CD4-positive, alpha-beta memory T cell (primary cell): Measurements from ENCODE around the gene HSD17B14. TPM values are rescaled to one million over a fixed set of nuclear protein-coding genes. Genes with fewer than 3 reads are reported as not detected.

Source experiments
- CTCF ChIA-PET: fragments of 350-600 bp; sonication (Branson Sonifier 250); formaldehyde crosslinking; loops from one replicate; lab custom pipeline; 2021; ENCODE audit warnings: inconsistent platforms; ENCODE audit not compliant: partially characterized antibody; lab: Charles Lee
- POLR2A ChIA-PET: fragments of 350-600 bp; sonication (Branson Sonifier 250); formaldehyde crosslinking; loops from one replicate; lab custom pipeline; 2021; ENCODE audit not compliant: partially characterized antibody; lab: Charles Lee
- DNase-seq, 5 donors: peaks; one replicate each; pipeline versions ENCODE4 v3.0.0 to v3.0.0-alpha.2; 2020 to 2022; ENCODE audit warnings: mixed read lengths in 1 of 5
- H3K27ac ChIP-seq: one replicate; pipeline ENCODE4 v1.7.0; 2013; ENCODE audit warnings: low read depth, low read length
- H3K27me3 ChIP-seq: 2 replicates; pipeline ENCODE4 v1.7.0; 2013; ENCODE audit warnings: mild to moderate bottlenecking, low read length, moderate library complexity; ENCODE audit not compliant: insufficient read depth
- H3K36me3 ChIP-seq: 2 replicates; pipeline ENCODE4 v1.7.0; 2013; ENCODE audit warnings: mild to moderate bottlenecking, low read length, moderate library complexity; ENCODE audit not compliant: insufficient read depth
- H3K4me1 ChIP-seq: 2 replicates; pipeline ENCODE4 v1.7.0; 2013; ENCODE audit warnings: mild to moderate bottlenecking, low read length, moderate library complexity; ENCODE audit not compliant: insufficient read depth
- H3K4me3 ChIP-seq, 2 donors: one replicate each; pipeline ENCODE4 v1.7.0; 2013; ENCODE audit warnings: low read length in 2 of 2, mild to moderate bottlenecking in 1 of 2
- H3K9me3 ChIP-seq, 2 donors: one replicate each; pipeline ENCODE4 v1.7.0; 2013; ENCODE audit warnings: low read length in 2 of 2, control low read depth in 1 of 2; ENCODE audit not compliant: control insufficient read depth in 1 of 2
- H3K27ac Mint-ChIP-seq, 7 donors: one replicate each; pipeline ENCODE4 v1.8.0; 2020 to 2021; ENCODE audit warnings: mixed read lengths in 7 of 7, mild to moderate bottlenecking in 6 of 7, inconsistent platforms in 3 of 7, moderate library complexity in 3 of 7
- H3K27me3 Mint-ChIP-seq, 2 donors: one replicate each; pipeline ENCODE4 v1.8.0; 2020 to 2021; ENCODE audit warnings: mixed read lengths in 2 of 2
- H3K36me3 Mint-ChIP-seq, 2 donors: one replicate each; pipeline ENCODE4 v1.8.0; 2020 to 2021; ENCODE audit warnings: mixed read lengths in 2 of 2, inconsistent platforms in 1 of 2, mild to moderate bottlenecking in 1 of 2
- H3K4me1 Mint-ChIP-seq, 4 donors: one replicate each; pipeline ENCODE4 v1.8.0; 2020 to 2021; ENCODE audit warnings: mixed read lengths in 4 of 4, mild to moderate bottlenecking in 1 of 4
- H3K4me3 Mint-ChIP-seq, 8 donors: one replicate each; pipeline ENCODE4 v1.8.0; 2020 to 2021; ENCODE audit warnings: mixed read lengths in 8 of 8, mild to moderate bottlenecking in 7 of 8, moderate library complexity in 6 of 8, inconsistent platforms in 3 of 8
- H3K9me3 Mint-ChIP-seq, 8 donors: one replicate each; pipeline ENCODE4 v1.8.0; 2020 to 2021; ENCODE audit warnings: mixed read lengths in 8 of 8, mild to moderate bottlenecking in 5 of 8, inconsistent platforms in 3 of 8, moderate library complexity in 1 of 8
- intact Hi-C: fragments of 100-400 bp; cut with micrococcal nuclease; formaldehyde crosslinking; loops from one replicate; pipeline ENCODE4 v1.15.1; 2023
- polyA plus RNA-seq, 2 donors: library from polyadenylated mRNA; unstranded; fragments of 300-500 nt; fragmentation: Illumina TruSeq; gene quantifications; one replicate each; pipeline ENCODE4 v1.2.3, GENCODE V29; 2021
- total RNA-seq, 2 experiments: library from RNA; stranded (reverse); gene quantifications; one replicate each; pipeline ENCODE4 v1.2.3, GENCODE V29; 2021

HSD17B14 gene
- total and polyA plus RNA-seq, 4 experiments from 2014 or later: 0.32 to 1.1 (median 0.55) TPM

DNA sequence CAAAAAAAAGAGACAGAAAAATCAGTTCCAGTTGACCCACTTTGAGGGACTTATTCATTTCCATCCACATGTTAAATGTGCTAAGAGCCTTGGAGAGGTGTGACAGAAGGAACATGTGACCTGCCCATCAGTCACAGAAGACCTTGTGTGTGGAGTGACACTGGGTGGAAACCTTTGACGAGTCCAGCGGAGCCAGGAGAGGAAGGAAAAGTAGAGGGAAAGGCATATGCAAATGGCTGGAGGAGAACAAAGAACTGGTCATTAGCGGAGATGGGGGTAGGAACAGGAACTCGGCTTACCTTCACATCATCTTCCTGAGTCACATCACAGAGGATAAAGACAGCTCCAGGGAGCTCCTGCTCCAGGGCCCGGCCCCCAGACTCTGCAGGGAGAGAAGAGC is 2.3 kb downstream of the HSD17B14 start:
- intact Hi-C loops: no loop called here

DNA sequence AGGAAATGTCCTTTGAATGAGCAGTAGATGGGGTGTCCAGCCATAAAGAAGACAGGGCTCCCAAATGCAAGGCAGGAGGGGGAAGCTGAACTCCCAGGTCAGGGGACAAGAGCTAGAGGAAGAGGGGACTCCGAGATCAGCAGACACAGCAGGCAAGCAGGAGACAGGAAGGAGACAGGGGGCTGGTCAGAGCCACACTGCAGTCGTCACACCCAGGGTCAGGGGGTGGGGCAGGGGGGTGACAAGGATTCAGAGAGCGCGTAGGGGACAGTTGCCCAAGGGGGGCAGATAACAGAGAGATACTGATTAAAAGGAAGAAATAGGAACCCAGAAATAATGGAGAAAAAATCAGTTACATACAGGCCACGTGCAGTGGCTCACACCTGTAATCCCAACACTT is 3.2 kb downstream of the HSD17B14 start:
- no peak overlapping the region for H3K4me3 Mint-ChIP-seq
- H3K4me1 Mint-ChIP-seq: peaks cover 13 to 21% (median 16%) of the 10 kb centered on the region in 4 donors
- H3K27ac Mint-ChIP-seq: peak overlapping the region in 1 of 7 donors; percentile 24
- DNase-seq: no peak
- H3K27ac ChIP-seq: no peak overlapping the region
- H3K9me3 ChIP-seq: no peaks in the 10 kb centered on the region
- no peaks in the 10 kb centered on the region for H3K36me3 Mint-ChIP-seq
- CTCF ChIA-PET: interaction anchor here (0.6 to 1.5 kb wide), 4 partner anchors 10 to 140 kb away, joined by 3 to 4 read pairs (median 4); no protein-coding TSS in a partner anchor
- H3K27me3 Mint-ChIP-seq: peaks cover 4 to 14% of the 10 kb centered on the region in 2 donors
- H3K27me3 ChIP-seq: no peaks in the 10 kb centered on the region
- no peaks in the 10 kb centered on the region for H3K36me3 ChIP-seq
- peaks cover 21% of the 10 kb centered on the region for H3K4me1 ChIP-seq
- H3K9me3 Mint-ChIP-seq: no peaks in the 10 kb centered on the region
- intact Hi-C loops: no loop called here
- POLR2A ChIA-PET: interaction anchor here (1.3 kb wide), 1 partner anchor 9 kb away, joined by 4 read pairs; no protein-coding TSS in a partner anchor
- H3K4me3 ChIP-seq: no peak overlapping the region

More for the DNA sequence above, 2.3 kb downstream of the HSD17B14 start:
- peak overlapping the region in 1 of 8 donors; percentile 67 for H3K4me3 Mint-ChIP-seq
- ChIA-PET POLR2A (no interaction called here), CTCF (interaction anchor here (1.3 to 1.5 kb wide), 3 partner anchors 9 to 40 kb away, joined by 3 to 11 read pairs (median 4); no protein-coding TSS in a partner anchor)
- DNase-seq: no peak
- H3K36me3 Mint-ChIP-seq: no peaks in the 10 kb centered on the region
- peaks cover 15 to 21% (median 16%) of the 10 kb centered on the region in 4 donors for H3K4me1 Mint-ChIP-seq
- no peaks in the 10 kb centered on the region for H3K9me3 Mint-ChIP-seq
- Histone ChIP-seq H3K27ac (no peak overlapping the region), H3K9me3 (no peaks in the 10 kb centered on the region), H3K36me3 (no peaks in the 10 kb centered on the region), H3K4me1 (peaks cover 21% of the 10 kb centered on the region), H3K27me3 (no peaks in the 10 kb centered on the region), H3K4me3 (no peak overlapping the region)
- H3K27ac Mint-ChIP-seq: peak overlapping the region in 3 of 7 donors; percentile 55 to 86 (median 78)
- peaks cover 4 to 14% of the 10 kb centered on the region in 2 donors for H3K27me3 Mint-ChIP-seq

- no peak overlapping the region for H3K4me3 Mint-ChIP-seq
- intact Hi-C loops: no loop called here
- ChIA-PET CTCF (interaction anchor here (1.3 to 2.6 kb wide), 5 partner anchors 11 to 162 kb away, joined by 3 to 15 read pairs (median 10); partner anchors contain the start of genes GYS1 and RUVBL2), POLR2A (interaction anchor here (1.0 kb wide), 1 partner anchor 36 kb away, joined by 3 read pairs; no protein-coding TSS in a partner anchor)
- H3K27me3 Mint-ChIP-seq: peaks cover 0 to 7% of the 10 kb centered on the region in 2 donors
- peaks cover 7% of the 10 kb centered on the region for H3K4me1 ChIP-seq
- H3K4me1 Mint-ChIP-seq: peaks cover 4 to 10% (median 5%) of the 10 kb centered on the region in 4 donors
- H3K4me3 ChIP-seq: no peak overlapping the region
- no peak overlapping the region for H3K27ac ChIP-seq
- no peaks in the 10 kb centered on the region for H3K9me3 Mint-ChIP-seq
- DNase-seq: no peak
- no peak overlapping the region for H3K27ac Mint-ChIP-seq
- H3K36me3 Mint-ChIP-seq: no peaks in the 10 kb centered on the region
- no peaks in the 10 kb centered on the region for H3K27me3 ChIP-seq
- H3K9me3 ChIP-seq: no peaks in the 10 kb centered on the region
- H3K36me3 ChIP-seq: no peaks in the 10 kb centered on the region
These were observed 5.3 kb downstream of the HSD17B14 start for GRCh38 chr19:48830965-48831364.

DNA sequence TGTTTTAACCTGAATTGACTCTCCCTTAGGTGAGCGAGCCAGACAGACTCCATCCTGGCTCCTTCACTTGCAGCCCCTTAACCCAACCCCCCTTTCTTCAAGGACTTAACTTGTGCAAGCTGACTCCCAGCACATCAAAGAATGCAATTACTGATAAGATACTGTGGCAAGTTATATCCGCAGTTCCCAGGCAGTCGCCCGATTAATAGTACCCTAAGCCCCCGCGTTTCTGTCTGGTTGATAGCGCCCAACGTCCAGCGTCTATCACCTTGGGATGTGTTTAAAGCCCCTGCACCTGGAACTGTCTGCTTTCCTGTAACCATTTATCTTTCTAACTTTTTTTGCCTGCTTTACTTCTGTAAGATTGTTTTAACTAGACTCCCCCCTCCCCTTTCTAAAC is 6.2 kb downstream of the HSD17B14 start:
- no peaks in the 10 kb centered on the region for H3K36me3 ChIP-seq
- H3K4me3 Mint-ChIP-seq: no peak overlapping the region
- ChIA-PET POLR2A (interaction anchor here (1.0 kb wide), 1 partner anchor 35 kb away, joined by 3 read pairs; no protein-coding TSS in a partner anchor), CTCF (interaction anchor here (1.3 to 2.6 kb wide), 6 partner anchors 12 to 163 kb away, joined by 3 to 15 read pairs (median 8); partner anchors contain the start of genes GYS1 and RUVBL2)
- no peaks in the 10 kb centered on the region for H3K36me3 Mint-ChIP-seq
- H3K4me1 Mint-ChIP-seq: peaks cover 0 to 5% (median 0%) of the 10 kb centered on the region in 4 donors
- no peaks in the 10 kb centered on the region for H3K9me3 Mint-ChIP-seq
- intact Hi-C loops: no loop called here
- no peak overlapping the region for H3K27ac Mint-ChIP-seq
- no peak overlapping the region for H3K4me3 ChIP-seq
- no peaks in the 10 kb centered on the region for H3K27me3 ChIP-seq
- H3K27me3 Mint-ChIP-seq: peaks cover 0 to 3% of the 10 kb centered on the region in 2 donors
- no peak for DNase-seq
- no peaks in the 10 kb centered on the region for H3K9me3 ChIP-seq
- no peak overlapping the region for H3K27ac ChIP-seq
- no peaks in the 10 kb centered on the region for H3K4me1 ChIP-seq

DNA sequence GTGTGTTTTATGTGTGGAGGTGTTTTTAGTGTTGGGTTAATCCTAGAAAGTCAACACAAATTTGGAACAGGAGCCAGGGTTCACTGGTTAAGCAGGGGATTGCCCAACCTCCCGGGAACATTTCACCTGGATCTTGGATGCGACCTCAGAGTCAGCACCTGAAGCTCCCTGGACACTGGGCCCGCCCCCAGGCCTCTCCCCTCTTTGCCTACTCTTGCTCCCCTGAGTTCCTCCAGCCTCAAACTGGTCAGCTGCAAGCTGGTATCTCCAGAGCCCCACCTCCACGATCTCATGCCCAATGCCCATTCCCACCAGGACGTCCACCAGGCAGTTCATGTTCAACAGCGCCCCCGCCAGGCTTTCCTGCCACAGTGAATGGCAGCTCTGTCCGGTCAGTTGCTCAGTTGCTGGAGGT is 9.7 kb downstream of the HSD17B14 start:
- H3K27ac ChIP-seq: no peak overlapping the region
- no peak overlapping the region for H3K4me3 ChIP-seq
- H3K9me3 ChIP-seq: no peaks in the 10 kb centered on the region
- no peak overlapping the region for H3K4me3 Mint-ChIP-seq
- H3K9me3 Mint-ChIP-seq: no peaks in the 10 kb centered on the region
- H3K36me3 ChIP-seq: no peaks in the 10 kb centered on the region
- no peaks in the 10 kb centered on the region for H3K27me3 Mint-ChIP-seq
- no peaks in the 10 kb centered on the region for H3K4me1 Mint-ChIP-seq
- CTCF ChIA-PET: interaction anchor here (1.1 to 2.3 kb wide), 4 partner anchors 9 to 37 kb away, joined by 4 to 8 read pairs (median 6); partner anchors contain the start of gene HSD17B14
- H3K27me3 ChIP-seq: no peaks in the 10 kb centered on the region
- no peak overlapping the region for H3K27ac Mint-ChIP-seq
- no peak for DNase-seq
- H3K4me1 ChIP-seq: no peaks in the 10 kb centered on the region
- no peaks in the 10 kb centered on the region for H3K36me3 Mint-ChIP-seq
- POLR2A ChIA-PET: no interaction called here
- intact Hi-C loops: no loop called here

DNA sequence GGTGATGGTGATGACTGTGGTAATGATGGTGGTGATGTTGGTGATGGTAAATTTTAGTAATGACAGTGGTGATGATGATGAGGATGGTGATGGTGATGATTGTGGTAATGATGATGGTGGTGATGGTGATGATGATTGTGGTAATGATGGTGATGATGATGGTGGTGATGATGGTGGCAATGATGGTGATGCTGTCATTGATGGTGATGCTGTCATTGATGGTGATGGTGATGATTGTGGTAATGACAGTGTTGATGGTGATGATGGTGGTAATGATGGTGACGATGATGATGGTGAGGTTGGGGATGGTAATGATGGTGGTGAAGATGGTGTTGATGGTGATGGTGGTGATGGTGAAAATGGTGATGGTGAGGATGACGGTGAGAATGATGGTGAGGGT is 13.8 kb downstream of the HSD17B14 start:
- H3K27me3 Mint-ChIP-seq: no peaks in the 10 kb centered on the region
- Histone ChIP-seq H3K36me3 (no peaks in the 10 kb centered on the region), H3K27me3 (no peaks in the 10 kb centered on the region), H3K27ac (no peak overlapping the region), H3K9me3 (no peaks in the 10 kb centered on the region), H3K4me1 (no peaks in the 10 kb centered on the region), H3K4me3 (no peak overlapping the region)
- H3K27ac Mint-ChIP-seq: no peak overlapping the region
- ChIA-PET POLR2A (no interaction called here), CTCF (no interaction called here)
- H3K4me1 Mint-ChIP-seq: no peaks in the 10 kb centered on the region
- no peak overlapping the region for H3K4me3 Mint-ChIP-seq
- DNase-seq: no peak
- no peaks in the 10 kb centered on the region for H3K9me3 Mint-ChIP-seq
- intact Hi-C loops: no loop called here
- no peaks in the 10 kb centered on the region for H3K36me3 Mint-ChIP-seq

DNA sequence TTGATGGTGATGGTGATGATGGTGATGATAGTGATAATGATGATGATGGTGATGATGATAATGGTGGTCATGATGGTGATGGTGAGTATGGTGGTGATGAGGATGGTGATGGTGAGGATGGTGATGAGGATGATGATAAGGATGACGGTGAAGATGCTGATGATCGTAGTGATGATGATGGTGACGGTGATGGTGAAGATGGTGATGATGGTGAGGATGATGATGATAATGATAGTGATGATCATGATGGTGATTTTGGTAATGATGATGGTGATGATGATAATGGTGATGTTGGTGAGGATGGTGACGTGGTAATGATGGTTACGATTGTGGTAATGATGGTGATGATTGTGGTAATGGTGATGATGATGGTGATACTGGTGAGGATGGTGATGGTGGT is 14.7 kb downstream of the HSD17B14 start:
- no peaks in the 10 kb centered on the region for H3K36me3 Mint-ChIP-seq
- H3K4me3 Mint-ChIP-seq: no peak overlapping the region
- H3K9me3 Mint-ChIP-seq: no peaks in the 10 kb centered on the region
- CTCF ChIA-PET: interaction anchor here (1.1 to 1.5 kb wide), 2 partner anchors 14 to 20 kb away, joined by 3 to 5 read pairs; partner anchors contain the start of gene HSD17B14
- intact Hi-C loops: no loop called here
- no peak for DNase-seq
- Histone ChIP-seq H3K9me3 (no peaks in the 10 kb centered on the region), H3K27me3 (no peaks in the 10 kb centered on the region), H3K4me1 (no peaks in the 10 kb centered on the region), H3K4me3 (no peak overlapping the region), H3K36me3 (no peaks in the 10 kb centered on the region), H3K27ac (no peak overlapping the region)
- no peak overlapping the region for H3K27ac Mint-ChIP-seq
- no peaks in the 10 kb centered on the region for H3K4me1 Mint-ChIP-seq
- POLR2A ChIA-PET: no interaction called here
- H3K27me3 Mint-ChIP-seq: no peaks in the 10 kb centered on the region
